GM13976 (cell line): ENCODE results near the gene PEPD.

Source experiments
- DNase-seq: peaks from one replicate; pipeline ENCODE4 v3.0.0; 2012; ENCODE audit warnings: low spot score
- CTCF ChIP-seq: IDR thresholded peaks from 2 replicates; pipeline ENCODE4 v1.5.1; 2012; ENCODE audit warnings: borderline replicate concordance, mild to moderate bottlenecking; ENCODE audit not compliant: insufficient read depth; ENCODE audit errors: extremely low read depth, missing control alignments, control extremely low read depth
- in situ Hi-C: fragments of 300-500 bp; cut with MboI; formaldehyde crosslinking; loops from one replicate; pipeline ENCODE4 v1.12.0; 2022; ENCODE audit warnings: low sequenced_read_pairs, mixed read lengths, inconsistent platforms; ENCODE audit not compliant: unreplicated experiment

Gene PEPD

GRCh38 chr19:33450689-33451088, 70.9 kb downstream of the PEPD start:
- no peak for TF ChIP-seq CTCF
- DNase-seq: no peak
- in situ Hi-C loops: no loop called here

GRCh38 chr19:33449799-33450198, 71.8 kb downstream of the PEPD start:
- in situ Hi-C loops: no loop called here
- TF ChIP-seq CTCF: no peak
- DNase-seq: no peak

- in situ Hi-C loops: no loop called here
- DNase-seq: no peak
- TF ChIP-seq CTCF: no peak
These were observed 73.5 kb downstream of the PEPD start for GRCh38 chr19:33448159-33448516.

GRCh38 chr19:33447336-33448158, 74.0 kb downstream of the PEPD start:
- in situ Hi-C loops: no loop called here
- DNase-seq: no peak
- no peak for TF ChIP-seq CTCF

- in situ Hi-C loops: no loop called here
- no peak for DNase-seq
These were observed 75.0 kb downstream of the PEPD start for GRCh38 chr19:33446330-33447293.

More at GRCh38 chr19:33446330-33447293, 75.0 kb downstream of the PEPD start:
- no peak for TF ChIP-seq CTCF
